Brain microvascular endothelial cell (primary cell): Measurements from ENCODE around the gene GSTCD.
"Not testable (repeated sequence)": the region's sequence is repeated elsewhere in the genome, so short reads cannot be mapped to it uniquely, and the experiment has no call there.

Source experiments
- DNase-seq: peaks from one replicate; pipeline ENCODE4 v3.0.0-alpha.2; 2020
- H3K27ac ChIP-seq: fragments of 250-450 bp; sonication (Bioruptor Pico); 2 replicates; pipeline ENCODE4 v1.5.1; 2020; ENCODE audit warnings: mild to moderate bottlenecking, moderate library complexity
- H3K27me3 ChIP-seq: fragments of 250-450 bp; sonication (Bioruptor Pico); replicated peaks from 2 replicates; pipeline ENCODE4 v1.5.1; 2020; ENCODE audit warnings: mild to moderate bottlenecking
- H3K36me3 ChIP-seq: fragments of 250-450 bp; sonication (Bioruptor Pico); replicated peaks from 2 replicates; pipeline ENCODE4 v1.5.1; 2020; ENCODE audit warnings: mild to moderate bottlenecking
- H3K4me3 ChIP-seq: 2 replicates; pipeline ENCODE4 v1.5.1; 2011; ENCODE audit warnings: low read depth, mild to moderate bottlenecking, control low read depth, low read length, moderate library complexity
- CTCF ChIP-seq: IDR thresholded peaks from 2 replicates; pipeline ENCODE4 v1.5.1; 2011; ENCODE audit warnings: low read depth, mild to moderate bottlenecking, moderate library complexity, low read length, control low read depth, inconsistent platforms; ENCODE audit errors: missing control alignments
- in situ Hi-C: cut with HindIII; loops from 2 replicates; pipeline ENCODE4 v1.10.0; 2017; ENCODE audit warnings: low sequenced_read_pairs, low pct_ligation_motif_present

The GSTCD gene

GRCh38 chr4:105753361-105753760 lies 44.8 kb downstream of the GSTCD start:
- in situ Hi-C loops = no loop called here
- no peak for DNase-seq
- H3K36me3 ChIP-seq = no peaks in the 10 kb centered on the region
- no peak overlapping the region for H3K27ac ChIP-seq
- no peaks in the 10 kb centered on the region for H3K27me3 ChIP-seq
- TF ChIP-seq CTCF = no peak
- no peak overlapping the region for H3K4me3 ChIP-seq

- no peaks in the 10 kb centered on the region for H3K36me3 ChIP-seq
- H3K4me3 ChIP-seq = no peak overlapping the region
- no peak overlapping the region for H3K27ac ChIP-seq
- in situ Hi-C loops = no loop called here
- DNase-seq = no peak
- no peak for TF ChIP-seq CTCF
- no peaks in the 10 kb centered on the region for H3K27me3 ChIP-seq
Measured at GRCh38 chr4:105755375-105755774, 46.8 kb downstream of the GSTCD start.

- in situ Hi-C loops = no loop called here
- no peak overlapping the region for H3K4me3 ChIP-seq
- no peak for DNase-seq
- H3K27me3 ChIP-seq = no peaks in the 10 kb centered on the region
- no peak overlapping the region for H3K27ac ChIP-seq
- no peak for TF ChIP-seq CTCF
- H3K36me3 ChIP-seq = no peaks in the 10 kb centered on the region
Measured at GRCh38 chr4:105758958-105759357, 50.4 kb downstream of the GSTCD start.

DNA sequence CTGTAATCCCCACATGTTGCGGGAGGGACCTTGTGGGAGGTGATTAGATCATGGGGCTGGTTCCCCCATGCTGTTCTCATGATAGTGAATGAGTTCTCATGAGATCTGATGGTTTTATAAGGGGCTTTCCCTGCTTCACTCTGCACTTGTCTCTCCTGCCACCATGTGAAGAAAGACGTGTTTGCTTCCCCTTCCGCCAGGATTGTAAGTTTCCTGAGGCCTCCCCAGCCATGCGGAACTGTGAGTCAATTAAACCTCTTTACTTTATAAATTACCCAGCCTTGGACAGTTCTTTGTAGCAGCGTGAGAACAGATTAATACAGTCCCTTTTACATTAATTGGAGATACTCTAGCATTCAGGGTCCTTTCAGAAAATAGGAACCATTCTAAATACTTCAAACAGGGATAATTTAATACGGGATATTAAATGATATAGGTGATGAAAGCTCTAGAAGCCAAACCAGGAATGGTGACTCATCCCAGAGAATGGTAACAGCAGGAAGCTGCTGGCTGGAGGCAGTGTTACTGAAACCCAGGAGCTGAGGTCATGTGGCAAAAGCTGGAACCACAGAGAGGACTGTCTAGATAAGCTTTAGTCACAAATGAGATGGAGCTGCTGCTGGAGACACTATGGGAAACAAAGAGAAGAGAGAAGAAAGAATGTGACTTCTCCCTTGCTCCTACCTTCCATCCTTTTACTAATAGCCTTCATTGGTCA lies 57.3 kb downstream of the GSTCD start:
- TF ChIP-seq CTCF = no peak
- Histone ChIP-seq H3K36me3 (no peaks in the 10 kb centered on the region), H3K27ac (peak overlapping the region; percentile 28), H3K27me3 (no peaks in the 10 kb centered on the region), H3K4me3 (no peak overlapping the region)
- in situ Hi-C loops = no loop called here
- peak; percentile 95 for DNase-seq

DNA sequence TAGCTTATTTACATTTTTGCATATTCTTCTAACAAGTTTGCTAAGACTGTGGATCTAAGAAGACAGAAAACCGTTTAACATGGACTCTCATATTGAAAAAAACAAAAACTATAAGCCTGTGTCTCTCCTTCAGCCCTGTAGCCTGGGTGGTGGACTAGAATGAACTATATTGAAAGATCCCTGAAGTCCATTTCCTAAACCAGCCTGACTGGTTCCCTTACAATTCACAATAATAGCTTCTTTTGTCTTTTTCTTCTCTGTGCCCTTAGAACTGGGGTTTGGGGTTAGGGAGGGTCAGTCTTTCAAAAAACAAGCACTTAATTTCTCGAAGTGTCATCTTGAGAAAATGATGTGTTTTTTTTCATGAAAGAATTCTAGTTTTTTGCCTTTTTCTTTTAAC lies 59.0 kb downstream of the GSTCD start:
- Histone ChIP-seq H3K27ac (no peak overlapping the region), H3K4me3 (no peak overlapping the region), H3K36me3 (no peaks in the 10 kb centered on the region), H3K27me3 (no peaks in the 10 kb centered on the region)
- no peak for TF ChIP-seq CTCF
- no peak for DNase-seq
- in situ Hi-C loops = no loop called here

- H3K27me3 ChIP-seq, in situ Hi-C loops, H3K36me3 ChIP-seq, H3K27ac ChIP-seq, DNase-seq, H3K4me3 ChIP-seq: not testable (repeated sequence)
Measured at GRCh38 chr4:105770524-105770923, 61.9 kb downstream of the GSTCD start.

DNA sequence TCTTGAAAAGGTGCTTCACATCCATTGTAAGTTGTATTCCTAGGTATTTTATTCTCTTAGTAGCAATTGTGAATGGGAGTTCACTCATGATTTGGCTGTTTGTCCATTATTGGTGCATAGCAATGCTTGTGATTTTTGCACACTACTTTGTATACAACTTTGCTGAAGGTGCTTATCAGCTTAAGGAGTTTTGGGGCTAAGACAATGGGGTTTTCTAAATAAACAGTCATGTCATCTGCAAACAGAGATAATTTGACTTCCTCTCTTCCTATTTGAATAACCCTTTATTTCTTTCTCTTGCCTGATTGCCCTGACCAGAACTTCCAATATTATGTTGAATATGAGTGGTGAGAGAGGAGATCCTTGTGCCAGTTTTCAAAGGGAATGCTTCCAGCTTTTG lies 63.5 kb downstream of the GSTCD start:
- H3K27me3 ChIP-seq, in situ Hi-C loops, H3K4me3 ChIP-seq, DNase-seq, H3K27ac ChIP-seq, H3K36me3 ChIP-seq: not testable (repeated sequence)

DNA sequence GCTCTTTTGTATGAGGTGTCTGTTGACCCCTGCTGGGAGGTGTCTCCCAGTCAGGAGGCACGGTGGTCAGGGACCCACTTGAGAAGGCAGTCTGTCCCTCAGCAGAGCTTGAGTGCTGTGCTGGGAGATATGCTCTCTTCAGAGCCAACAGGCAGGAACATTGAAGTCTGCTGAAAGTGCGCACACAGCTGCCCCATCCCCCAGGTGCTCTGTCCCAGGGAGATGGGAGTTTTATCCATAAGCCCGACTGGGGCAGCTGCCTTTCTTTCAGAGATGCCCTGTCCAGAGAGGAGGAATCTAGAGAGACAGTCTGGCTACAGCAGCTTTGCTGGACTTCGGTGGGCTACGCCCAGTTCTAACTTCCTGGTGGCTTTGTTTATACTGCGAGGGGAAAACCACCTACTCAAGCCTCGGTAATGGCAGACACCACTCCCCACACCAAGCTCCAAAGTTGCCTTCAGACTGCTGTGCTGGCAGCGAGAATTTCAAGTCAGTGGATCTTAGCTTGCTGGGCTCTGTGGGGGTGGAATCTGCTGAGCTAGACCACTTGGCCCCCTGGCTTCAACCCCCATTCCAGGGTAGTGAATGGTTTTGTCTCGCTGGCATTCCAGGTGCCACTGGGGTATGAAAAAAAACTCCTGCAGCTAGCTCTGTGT lies 67.3 kb downstream of the GSTCD start:
- DNase-seq, H3K27me3 ChIP-seq, in situ Hi-C loops, H3K36me3 ChIP-seq, H3K27ac ChIP-seq, H3K4me3 ChIP-seq: not testable (repeated sequence)
